Thoracic aorta (tissue), 2 donors: ENCODE results near the gene ATF7. TPM values are rescaled to one million over a fixed set of nuclear protein-coding genes. Genes with fewer than 3 reads are reported as not detected.
"Not testable (repeated sequence)": the region's sequence is repeated elsewhere in the genome, so short reads cannot be mapped to it uniquely, and the experiment has no call there.

Experiments used
- ATAC-seq: fragments of 150-250 bp; one replicate; pipeline ENCODE4 v1.8.0; 2017; ENCODE audit warnings: low read depth; ENCODE audit not compliant: insufficient number of reproducible peaks, low FRiP score
- DNase-seq: peaks from one replicate; pipeline ENCODE4 v3.0.0-alpha.2; 2020; ENCODE audit warnings: low spot score
- H3K27ac ChIP-seq, 2 donors: fragments of 200-600 bp; sonication (generic); 1 replicate in 1 of 2; 2 replicates in 1 of 2; pipeline ENCODE4 v1.5.1; 2016; ENCODE audit warnings: mild to moderate bottlenecking in 2 of 2, moderate library complexity in 2 of 2
- H3K27me3 ChIP-seq: fragments of 200-600 bp; sonication (generic); replicated peaks from 2 replicates; pipeline ENCODE4 v1.6.0; 2016; ENCODE audit warnings: mild to moderate bottlenecking; ENCODE audit not compliant: insufficient read depth
- H3K36me3 ChIP-seq: fragments of 200-600 bp; sonication (generic); one replicate; pipeline ENCODE4 v1.5.1; 2016
- H3K4me1 ChIP-seq, 2 donors: fragments of 200-600 bp; sonication (generic); 1 replicate in 1 of 2; 2 replicates in 1 of 2; pipeline versions ENCODE4 v1.5.1 to v1.6.0; 2016; ENCODE audit warnings: low read depth in 2 of 2, mild to moderate bottlenecking in 1 of 2; ENCODE audit not compliant: control insufficient read depth in 1 of 2
- H3K4me3 ChIP-seq: fragments of 200-600 bp; sonication (generic); 2 replicates; pipeline ENCODE4 v1.5.1; 2016; ENCODE audit warnings: mild to moderate bottlenecking
- H3K9me3 ChIP-seq: fragments of 200-600 bp; sonication (generic); 2 replicates; pipeline ENCODE4 v1.5.1; 2016
- total RNA-seq, 2 donors: library from RNA; depleted of rRNA; stranded (reverse); fragments of >200 nt; gene quantifications; one replicate each; pipeline versions ENCODE4 v1.1.0 to v1.2.3, GENCODE V29; 2016
- TF ChIP-seq, protein P1 (sequence below): fragments of 200-600 bp; sonication (generic); IDR thresholded peaks from one replicate; pipeline ENCODE4 v1.5.1; 2019; ENCODE audit warnings: antibody characterized with exemption

Gene ATF7
- total RNA-seq, 2 donors from 2014 or later: 24.4 to 82.1 TPM

- Histone ChIP-seq H3K4me3 (no peak overlapping the region), H3K9me3 (no peaks in the 10 kb centered on the region), H3K27me3 (no peaks in the 10 kb centered on the region), H3K36me3 (no peaks in the 10 kb centered on the region), H3K27ac (peak overlapping the region; percentile 43 to 90), H3K4me1 (peaks cover 22 to 53% of the 10 kb centered on the region in 2 donors)
- no peak for ATAC-seq
- TF ChIP-seq, protein P1, sequence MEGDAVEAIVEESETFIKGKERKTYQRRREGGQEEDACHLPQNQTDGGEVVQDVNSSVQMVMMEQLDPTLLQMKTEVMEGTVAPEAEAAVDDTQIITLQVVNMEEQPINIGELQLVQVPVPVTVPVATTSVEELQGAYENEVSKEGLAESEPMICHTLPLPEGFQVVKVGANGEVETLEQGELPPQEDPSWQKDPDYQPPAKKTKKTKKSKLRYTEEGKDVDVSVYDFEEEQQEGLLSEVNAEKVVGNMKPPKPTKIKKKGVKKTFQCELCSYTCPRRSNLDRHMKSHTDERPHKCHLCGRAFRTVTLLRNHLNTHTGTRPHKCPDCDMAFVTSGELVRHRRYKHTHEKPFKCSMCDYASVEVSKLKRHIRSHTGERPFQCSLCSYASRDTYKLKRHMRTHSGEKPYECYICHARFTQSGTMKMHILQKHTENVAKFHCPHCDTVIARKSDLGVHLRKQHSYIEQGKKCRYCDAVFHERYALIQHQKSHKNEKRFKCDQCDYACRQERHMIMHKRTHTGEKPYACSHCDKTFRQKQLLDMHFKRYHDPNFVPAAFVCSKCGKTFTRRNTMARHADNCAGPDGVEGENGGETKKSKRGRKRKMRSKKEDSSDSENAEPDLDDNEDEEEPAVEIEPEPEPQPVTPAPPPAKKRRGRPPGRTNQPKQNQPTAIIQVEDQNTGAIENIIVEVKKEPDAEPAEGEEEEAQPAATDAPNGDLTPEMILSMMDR: no peak
- DNase-seq: no peak
These were observed 30.9 kb upstream of the ATF7 start for GRCh38 chr12:53657041-53657440.

DNA sequence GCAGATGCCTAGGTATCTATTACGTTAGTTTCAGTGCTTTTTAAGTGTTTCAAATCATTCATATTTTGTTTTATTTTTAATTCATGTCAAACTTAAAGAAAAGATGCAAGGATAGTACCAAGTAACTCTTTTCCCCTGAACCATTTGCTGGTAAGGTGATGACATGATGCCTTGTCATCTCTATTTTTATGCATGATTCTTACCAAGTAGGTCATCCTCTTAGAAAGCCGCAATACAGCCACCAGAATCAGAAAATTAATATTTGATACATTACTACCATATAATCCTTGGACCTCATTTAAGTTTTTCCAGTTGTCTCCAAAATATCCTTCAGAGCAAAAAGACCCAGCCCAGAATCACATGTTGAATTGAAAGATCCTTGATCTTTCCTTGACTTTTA lies 27.4 kb upstream of the ATF7 start:
- DNase-seq (no peak), ATAC-seq (no peak)
- no peak overlapping the region for H3K27ac ChIP-seq
- TF ChIP-seq, protein P1: no peak
- peaks cover 19 to 45% of the 10 kb centered on the region in 2 donors for H3K4me1 ChIP-seq
- H3K27me3 ChIP-seq: no peaks in the 10 kb centered on the region
- no peaks in the 10 kb centered on the region for H3K36me3 ChIP-seq
- no peak overlapping the region for H3K4me3 ChIP-seq
- H3K9me3 ChIP-seq: no peaks in the 10 kb centered on the region

GRCh38 chr12:53652366-53652765 lies 26.2 kb upstream of the ATF7 start:
- Histone ChIP-seq H3K27ac (peak overlapping the region; percentile 53 to 81), H3K27me3 (no peaks in the 10 kb centered on the region), H3K9me3 (no peaks in the 10 kb centered on the region), H3K36me3 (no peaks in the 10 kb centered on the region), H3K4me1 (peaks cover 10 to 43% of the 10 kb centered on the region in 2 donors), H3K4me3 (no peak overlapping the region)
- no peak for ATAC-seq
- TF ChIP-seq, protein P1: no peak
- no peak for DNase-seq

DNA sequence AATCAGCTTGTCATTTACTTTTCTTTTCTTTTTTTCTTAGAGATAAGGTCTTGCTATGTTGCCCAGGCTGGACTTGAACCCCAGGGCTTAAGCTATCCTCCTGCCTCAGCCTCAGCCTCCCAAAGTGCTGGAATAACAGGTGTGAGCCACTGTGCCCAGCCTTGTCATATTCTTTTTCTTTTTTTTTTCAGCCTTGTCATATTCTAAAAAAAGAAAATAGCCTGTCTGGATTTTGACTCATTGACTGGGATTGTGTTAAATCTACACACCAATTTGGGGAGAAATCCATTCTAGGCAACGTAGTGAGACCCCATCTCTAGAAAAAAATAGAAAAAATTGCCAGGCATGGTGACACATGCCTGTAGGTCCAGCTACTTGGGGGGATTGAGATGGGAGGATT lies 25.6 kb upstream of the ATF7 start:
- H3K4me3 ChIP-seq: no peak overlapping the region
- peak overlapping the region; percentile 53 to 81 for H3K27ac ChIP-seq
- DNase-seq: no peak
- H3K27me3 ChIP-seq: no peaks in the 10 kb centered on the region
- ATAC-seq: peak; percentile 76
- H3K9me3 ChIP-seq: no peaks in the 10 kb centered on the region
- peaks cover 10 to 43% of the 10 kb centered on the region in 2 donors for H3K4me1 ChIP-seq
- no peaks in the 10 kb centered on the region for H3K36me3 ChIP-seq
- TF ChIP-seq, protein P1: no peak

DNA sequence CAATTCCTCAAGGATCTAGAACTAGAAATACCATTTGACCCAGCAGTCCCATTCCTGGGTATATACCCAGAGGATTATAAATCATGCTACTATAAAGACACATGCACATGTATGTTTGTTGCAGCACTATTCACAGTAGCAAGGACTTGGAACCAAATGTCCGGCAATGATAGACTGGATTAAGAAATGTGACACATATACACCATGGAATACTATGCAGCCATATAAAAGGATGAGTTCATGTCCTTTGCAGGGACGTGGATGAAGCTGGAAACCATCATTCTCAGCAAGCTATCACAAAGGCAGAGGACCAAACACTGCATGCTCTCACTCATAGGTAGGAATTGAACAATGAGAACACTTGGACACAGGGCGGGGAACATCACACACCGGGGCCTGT lies 20.1 kb upstream of the ATF7 start:
- H3K36me3 ChIP-seq, ATAC-seq, H3K27me3 ChIP-seq, H3K9me3 ChIP-seq, H3K27ac ChIP-seq, DNase-seq, H3K4me3 ChIP-seq: not testable (repeated sequence)
- H3K4me1 ChIP-seq: peaks cover 2 to 45% of the 10 kb centered on the region in 2 donors

DNA sequence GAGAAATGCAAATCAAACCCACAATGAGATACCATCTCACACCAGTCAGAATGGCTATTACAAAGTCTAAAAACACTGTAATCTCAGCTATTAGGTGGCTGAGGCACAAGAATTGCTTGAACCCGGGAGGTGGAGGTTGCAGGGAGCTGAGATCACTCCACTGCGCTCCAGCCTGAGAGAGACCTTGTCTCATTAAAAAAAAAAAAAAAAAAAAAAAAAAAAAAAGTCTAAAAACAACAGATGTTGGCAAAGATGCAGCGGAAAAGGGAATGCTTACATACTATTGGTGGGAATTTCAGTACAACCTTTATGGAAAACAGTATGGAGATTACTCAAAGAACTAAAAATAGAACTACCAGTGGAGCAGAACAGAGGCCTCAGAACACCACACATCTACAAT lies 19.0 kb upstream of the ATF7 start:
- no peaks in the 10 kb centered on the region for H3K36me3 ChIP-seq
- no peak for DNase-seq
- no peaks in the 10 kb centered on the region for H3K27me3 ChIP-seq
- H3K4me3 ChIP-seq: no peak overlapping the region
- H3K4me1 ChIP-seq: peaks cover 2 to 43% of the 10 kb centered on the region in 2 donors
- H3K27ac ChIP-seq: no peak overlapping the region
- no peak for ATAC-seq
- TF ChIP-seq, protein P1: no peak
- H3K9me3 ChIP-seq: no peaks in the 10 kb centered on the region
